ENCODE measurements around the gene SPN.
"Not testable (repeated sequence)": the region's sequence is repeated elsewhere in the genome, so short reads cannot be mapped to it uniquely, and the experiment has no call there.

The SPN gene

DNA sequence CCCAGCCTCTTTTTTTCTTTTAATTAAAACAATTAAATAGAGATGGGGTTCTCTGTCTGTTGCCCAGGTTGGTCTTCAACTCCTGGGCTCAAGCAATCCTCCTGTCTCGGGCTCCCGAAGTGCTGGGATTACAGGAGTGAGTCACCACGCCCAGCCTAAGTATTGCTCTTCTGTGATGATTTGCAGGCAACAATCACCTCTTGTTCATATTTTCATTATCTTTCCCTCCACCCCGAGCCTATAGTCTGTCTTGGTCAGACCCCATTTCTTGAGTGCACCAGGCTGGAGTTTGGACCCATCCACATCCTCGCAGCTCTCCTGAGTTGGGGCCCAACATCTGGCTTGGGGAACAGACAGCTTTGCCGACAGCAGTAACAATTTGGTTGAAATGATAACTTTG, 4.3 kb upstream of the SPN start:
- ChIA-PET CTCF (no interaction called here), POLR2A (no interaction called here)
- no peak for DNase-seq (ENCODE audit: low read depth, low spot score)
- TF ChIP-seq, protein P1, sequence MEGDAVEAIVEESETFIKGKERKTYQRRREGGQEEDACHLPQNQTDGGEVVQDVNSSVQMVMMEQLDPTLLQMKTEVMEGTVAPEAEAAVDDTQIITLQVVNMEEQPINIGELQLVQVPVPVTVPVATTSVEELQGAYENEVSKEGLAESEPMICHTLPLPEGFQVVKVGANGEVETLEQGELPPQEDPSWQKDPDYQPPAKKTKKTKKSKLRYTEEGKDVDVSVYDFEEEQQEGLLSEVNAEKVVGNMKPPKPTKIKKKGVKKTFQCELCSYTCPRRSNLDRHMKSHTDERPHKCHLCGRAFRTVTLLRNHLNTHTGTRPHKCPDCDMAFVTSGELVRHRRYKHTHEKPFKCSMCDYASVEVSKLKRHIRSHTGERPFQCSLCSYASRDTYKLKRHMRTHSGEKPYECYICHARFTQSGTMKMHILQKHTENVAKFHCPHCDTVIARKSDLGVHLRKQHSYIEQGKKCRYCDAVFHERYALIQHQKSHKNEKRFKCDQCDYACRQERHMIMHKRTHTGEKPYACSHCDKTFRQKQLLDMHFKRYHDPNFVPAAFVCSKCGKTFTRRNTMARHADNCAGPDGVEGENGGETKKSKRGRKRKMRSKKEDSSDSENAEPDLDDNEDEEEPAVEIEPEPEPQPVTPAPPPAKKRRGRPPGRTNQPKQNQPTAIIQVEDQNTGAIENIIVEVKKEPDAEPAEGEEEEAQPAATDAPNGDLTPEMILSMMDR (IDR thresholded peaks at IDR 0.05; ENCODE audit: insufficient read depth, low read length, missing control alignments): no peak
- H3K4me3 ChIP-seq (ENCODE audit: low read depth, low read length): no peak overlapping the region

DNA sequence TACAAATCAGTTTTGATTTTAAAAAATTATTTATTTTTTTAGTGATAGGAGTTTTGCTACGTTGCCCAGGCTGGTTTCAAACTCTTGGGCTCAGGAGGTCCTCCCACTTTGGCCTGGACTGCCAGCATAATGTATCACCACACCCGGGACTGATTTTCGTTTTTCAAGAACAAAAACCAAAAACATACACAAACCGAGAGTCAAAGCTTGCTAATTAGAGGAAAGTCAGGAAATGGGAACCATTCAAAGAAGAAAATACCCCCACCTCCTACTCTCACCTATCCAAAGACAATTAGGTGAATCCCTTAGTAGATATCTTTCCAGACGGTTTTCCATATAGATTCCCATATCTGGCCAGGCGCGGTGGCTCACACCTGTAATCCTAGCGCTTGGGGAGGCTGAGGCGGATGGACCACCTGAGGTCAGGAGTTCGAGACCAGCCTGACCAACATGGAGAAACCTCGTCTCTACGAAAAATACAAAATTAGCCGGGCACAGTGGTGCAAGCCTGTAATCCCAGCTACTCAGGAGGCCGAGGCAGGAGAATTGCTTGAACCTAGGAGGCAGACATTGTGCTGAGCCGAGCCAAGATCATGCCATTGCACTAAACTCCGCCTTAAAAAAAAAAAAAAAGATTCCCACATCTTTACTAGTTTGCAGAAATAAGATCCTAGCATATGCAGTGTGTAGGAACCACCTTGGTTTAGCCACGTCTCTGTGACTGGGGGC, 883 bp upstream of the SPN start:
- ChIA-PET CTCF (no interaction called here), POLR2A (no interaction called here)
- DNase-seq (ENCODE audit: low read depth, low spot score): no peak
- H3K4me3 ChIP-seq (ENCODE audit: low read depth, low read length): no peak overlapping the region
- TF ChIP-seq, protein P1 (IDR thresholded peaks at IDR 0.05; ENCODE audit: insufficient read depth, low read length, missing control alignments): no peak

DNA sequence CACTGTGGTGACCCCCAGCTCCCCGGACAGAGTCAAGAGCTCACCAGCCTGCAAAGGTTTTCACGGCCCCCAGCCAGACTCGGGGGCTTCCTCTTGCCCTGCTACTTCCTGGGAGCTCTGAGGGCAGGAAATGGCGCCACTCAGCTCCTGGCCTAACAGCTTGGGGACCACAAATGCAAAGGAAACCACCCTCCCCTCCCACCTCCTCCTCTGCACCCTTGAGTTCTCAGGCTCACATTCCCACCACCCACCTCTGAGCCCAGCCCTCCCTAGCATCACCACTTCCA, 375 bp upstream of the SPN start:
- H3K4me3 ChIP-seq (ENCODE audit: low read depth, low read length): no peak overlapping the region
- TF ChIP-seq, protein P1 (IDR thresholded peaks at IDR 0.05; ENCODE audit: insufficient read depth, low read length, missing control alignments): no peak
- no peak for DNase-seq (ENCODE audit: low read depth, low spot score)
- ChIA-PET POLR2A (no interaction called here), CTCF (no interaction called here)

DNA sequence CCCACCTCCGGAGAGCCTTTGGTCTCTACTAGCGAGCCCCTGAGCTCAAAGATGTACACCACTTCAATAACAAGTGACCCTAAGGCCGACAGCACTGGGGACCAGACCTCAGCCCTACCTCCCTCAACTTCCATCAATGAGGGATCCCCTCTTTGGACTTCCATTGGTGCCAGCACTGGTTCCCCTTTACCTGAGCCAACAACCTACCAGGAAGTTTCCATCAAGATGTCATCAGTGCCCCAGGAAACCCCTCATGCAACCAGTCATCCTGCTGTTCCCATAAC, 702 bp downstream of the SPN start:
- H3K4me3 ChIP-seq (ENCODE audit: low read depth, low read length): no peak overlapping the region
- CTCF ChIA-PET: interaction anchor here (1.0 kb wide), 1 partner anchor 37 kb away, joined by 4 read pairs; no protein-coding TSS in a partner anchor
- DNase-seq (ENCODE audit: low read depth, low spot score): no peak
- TF ChIP-seq, protein P1 (IDR thresholded peaks at IDR 0.05; ENCODE audit: insufficient read depth, low read length, missing control alignments): no peak
- POLR2A ChIA-PET: no interaction called here

DNA sequence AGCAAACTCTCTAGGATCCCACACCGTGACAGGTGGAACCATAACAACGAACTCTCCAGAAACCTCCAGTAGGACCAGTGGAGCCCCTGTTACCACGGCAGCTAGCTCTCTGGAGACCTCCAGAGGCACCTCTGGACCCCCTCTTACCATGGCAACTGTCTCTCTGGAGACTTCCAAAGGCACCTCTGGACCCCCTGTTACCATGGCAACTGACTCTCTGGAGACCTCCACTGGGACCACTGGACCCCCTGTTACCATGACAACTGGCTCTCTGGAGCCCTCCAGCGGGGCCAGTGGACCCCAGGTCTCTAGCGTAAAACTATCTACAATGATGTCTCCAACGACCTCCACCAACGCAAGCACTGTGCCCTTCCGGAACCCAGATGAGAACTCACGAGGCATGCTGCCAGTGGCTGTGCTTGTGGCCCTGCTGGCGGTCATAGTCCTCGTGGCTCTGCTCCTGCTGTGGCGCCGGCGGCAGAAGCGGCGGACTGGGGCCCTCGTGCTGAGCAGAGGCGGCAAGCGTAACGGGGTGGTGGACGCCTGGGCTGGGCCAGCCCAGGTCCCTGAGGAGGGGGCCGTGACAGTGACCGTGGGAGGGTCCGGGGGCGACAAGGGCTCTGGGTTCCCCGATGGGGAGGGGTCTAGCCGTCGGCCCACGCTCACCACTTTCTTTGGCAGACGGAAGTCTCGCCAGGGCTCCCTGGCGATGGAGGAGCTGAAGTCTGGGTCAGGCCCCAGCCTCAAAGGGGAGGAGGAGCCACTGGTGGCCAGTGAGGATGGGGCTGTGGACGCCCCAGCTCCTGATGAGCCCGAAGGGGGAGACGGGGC, 1.3 kb downstream of the SPN start:
- no peak for DNase-seq (ENCODE audit: low read depth, low spot score)
- ChIA-PET CTCF (interaction anchor here (1.0 kb wide), 1 partner anchor 36 kb away, joined by 4 read pairs; no protein-coding TSS in a partner anchor), POLR2A (no interaction called here)
- TF ChIP-seq, protein P1 (IDR thresholded peaks at IDR 0.05; ENCODE audit: insufficient read depth, low read length, missing control alignments): no peak
- no peak overlapping the region for H3K4me3 ChIP-seq (ENCODE audit: low read depth, low read length)

DNA sequence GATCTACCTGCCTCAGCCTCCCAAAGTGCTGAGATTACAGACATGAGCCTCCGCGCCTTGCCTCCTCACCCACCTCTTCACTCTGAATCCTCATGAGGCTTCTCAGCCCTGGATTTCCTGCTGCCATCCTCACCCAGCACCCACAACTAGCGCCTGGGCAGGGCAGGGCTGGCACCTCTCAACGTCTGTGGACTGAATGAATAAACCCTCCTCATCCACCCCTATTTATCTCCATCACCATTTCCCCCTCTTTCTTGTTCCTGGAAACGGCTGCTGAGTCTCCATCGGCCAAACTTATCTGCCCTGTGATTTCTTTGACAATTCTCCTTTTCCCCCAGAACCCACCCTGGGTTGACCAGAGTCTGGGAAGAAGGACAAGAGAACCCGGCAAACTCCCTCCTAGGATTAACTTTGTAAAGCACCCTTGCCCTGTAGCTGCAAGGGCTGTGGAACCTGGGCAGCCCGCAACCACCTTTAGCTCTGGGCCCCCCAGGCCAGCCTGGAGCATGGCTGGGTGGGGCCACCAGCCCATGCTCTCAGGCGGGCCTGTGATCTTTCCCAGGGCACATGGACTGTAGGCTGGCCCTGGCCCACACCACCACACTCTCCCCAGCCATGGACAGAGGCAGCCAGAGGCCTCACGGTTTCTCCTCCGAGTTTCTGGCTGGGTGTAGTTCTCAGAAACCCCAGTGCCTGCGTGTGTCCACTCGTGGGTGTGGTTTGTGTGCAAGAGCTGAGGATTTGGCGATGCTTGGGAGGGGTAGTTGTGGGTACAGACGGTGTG, 2.4 kb downstream of the SPN start:
- CTCF ChIA-PET: no interaction called here
- TF ChIP-seq, protein P1 (IDR thresholded peaks at IDR 0.05; ENCODE audit: insufficient read depth, low read length, missing control alignments): no peak
- H3K4me3 ChIP-seq (ENCODE audit: low read depth, low read length): no peak overlapping the region
- POLR2A ChIA-PET: no interaction called here
- DNase-seq (ENCODE audit: low read depth, low spot score): no peak

DNA sequence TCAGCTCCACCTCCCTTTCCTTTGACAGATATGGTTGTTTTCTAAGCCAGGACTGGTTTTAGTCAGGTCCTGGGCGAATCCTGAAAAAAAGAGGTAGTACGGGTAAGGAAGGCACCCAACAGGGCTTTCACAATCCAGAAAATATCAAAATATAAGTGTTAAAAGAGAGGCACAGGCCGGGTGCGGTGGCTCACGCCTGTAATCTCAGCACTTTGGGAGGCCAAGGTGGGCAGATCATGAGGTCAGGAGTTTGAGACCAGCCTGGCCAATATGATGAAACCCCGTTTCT, 4.2 kb downstream of the SPN start:
- POLR2A ChIA-PET; DNase-seq (ENCODE audit: low read depth, low spot score); H3K4me3 ChIP-seq (ENCODE audit: low read depth, low read length); CTCF ChIA-PET: not testable (repeated sequence)
